Neural progenitor cell (in vitro differentiated cells): Measurements from ENCODE around the gene NELL2. TPM values are rescaled to one million over a fixed set of nuclear protein-coding genes. Genes with fewer than 3 reads are reported as not detected.

Experiments
- DNase-seq: peaks from one replicate; pipeline ENCODE4 v3.0.0-alpha.2; 2016; ENCODE audit warnings: low spot score
- H2AFZ ChIP-seq: fragments of 200-600 bp; sonication (generic); replicated peaks from 2 replicates; pipeline ENCODE4 v1.6.1; 2016; ENCODE audit warnings: antibody characterized with exemption
- H3F3A ChIP-seq: fragments of 200-600 bp; sonication (generic); 2 replicates; pipeline ENCODE4 v1.6.1; 2016; ENCODE audit warnings: antibody characterized with exemption, low read depth
- H3K27ac ChIP-seq: fragments of 200-600 bp; sonication (generic); 2 replicates; pipeline ENCODE4 v1.5.1; 2016; ENCODE audit warnings: mild to moderate bottlenecking
- H3K27me3 ChIP-seq: fragments of 200-600 bp; sonication (generic); 2 replicates; pipeline ENCODE4 v1.6.1; 2016; ENCODE audit warnings: mild to moderate bottlenecking, moderate library complexity
- H3K36me3 ChIP-seq: fragments of 200-600 bp; sonication (generic); 2 replicates; pipeline ENCODE4 v1.5.1; 2016
- H3K4me1 ChIP-seq: fragments of 200-600 bp; sonication (generic); 2 replicates; pipeline ENCODE4 v1.6.1; 2016; ENCODE audit warnings: mixed run types
- H3K4me2 ChIP-seq: fragments of 200-600 bp; sonication (generic); 2 replicates; pipeline ENCODE4 v1.6.1; 2016
- H3K4me3 ChIP-seq: fragments of 200-600 bp; sonication (generic); 2 replicates; pipeline ENCODE4 v1.5.1; 2016
- H3K79me2 ChIP-seq: fragments of 200-600 bp; sonication (generic); 2 replicates; pipeline ENCODE4 v1.6.1; 2016; ENCODE audit warnings: low read depth
- H3K9ac ChIP-seq: fragments of 200-600 bp; sonication (generic); 2 replicates; pipeline ENCODE4 v1.6.1; 2016
- H3K9me3 ChIP-seq: fragments of 200-600 bp; sonication (generic); 2 replicates; pipeline ENCODE4 v1.5.1; 2016; ENCODE audit warnings: low read depth
- H4K20me1 ChIP-seq: fragments of 200-600 bp; sonication (generic); 2 replicates; pipeline ENCODE4 v1.6.1; 2016; ENCODE audit warnings: low read depth
- H3K27ac Mint-ChIP-seq: 3 replicates; pipeline ENCODE4 v1.8.0; 2021; ENCODE audit warnings: mixed read lengths
- H3K27me3 Mint-ChIP-seq: 2 replicates; pipeline ENCODE4 v1.8.0; 2022; ENCODE audit warnings: low read depth, mild to moderate bottlenecking, inconsistent platforms, moderate library complexity, mixed read lengths; ENCODE audit not compliant: insufficient read depth
- H3K36me3 Mint-ChIP-seq: 3 replicates; pipeline ENCODE4 v1.8.0; 2021; ENCODE audit warnings: mixed read lengths
- H3K4me1 Mint-ChIP-seq: 3 replicates; pipeline ENCODE4 v1.8.0; 2021; ENCODE audit warnings: mixed read lengths
- H3K4me3 Mint-ChIP-seq: 3 replicates; pipeline ENCODE4 v1.8.0; 2021; ENCODE audit warnings: mild to moderate bottlenecking, moderate library complexity, mixed read lengths
- H3K9me3 Mint-ChIP-seq: 3 replicates; pipeline ENCODE4 v1.8.0; 2020; ENCODE audit warnings: mixed read lengths
- EZH2 ChIP-seq: fragments of 200-600 bp; sonication (generic); IDR thresholded peaks from 2 replicates; pipeline ENCODE4 v1.6.1; 2017; ENCODE audit warnings: antibody characterized with exemption, mild to moderate bottlenecking, moderate library complexity
- EZH2phosphoT487 ChIP-seq: fragments of 200-600 bp; sonication (generic); IDR thresholded peaks from 2 replicates; pipeline ENCODE4 v1.6.1; 2017; ENCODE audit warnings: antibody characterized with exemption
- total RNA-seq: library from RNA; depleted of rRNA; stranded (reverse); fragments of >200 nt; gene quantifications from 2 replicates; pipeline ENCODE4 v1.2.3, GENCODE V29; 2015; ENCODE audit warnings: low replicate concordance
- TF ChIP-seq, protein P1 (sequence below): fragments of 200-600 bp; sonication (generic); IDR thresholded peaks from 2 replicates; pipeline ENCODE4 v1.5.1; 2017; ENCODE audit warnings: antibody characterized with exemption, mild to moderate bottlenecking

NELL2 gene
- total RNA-seq, 1 donor from 2014 or later, result 398 TPM

DNA sequence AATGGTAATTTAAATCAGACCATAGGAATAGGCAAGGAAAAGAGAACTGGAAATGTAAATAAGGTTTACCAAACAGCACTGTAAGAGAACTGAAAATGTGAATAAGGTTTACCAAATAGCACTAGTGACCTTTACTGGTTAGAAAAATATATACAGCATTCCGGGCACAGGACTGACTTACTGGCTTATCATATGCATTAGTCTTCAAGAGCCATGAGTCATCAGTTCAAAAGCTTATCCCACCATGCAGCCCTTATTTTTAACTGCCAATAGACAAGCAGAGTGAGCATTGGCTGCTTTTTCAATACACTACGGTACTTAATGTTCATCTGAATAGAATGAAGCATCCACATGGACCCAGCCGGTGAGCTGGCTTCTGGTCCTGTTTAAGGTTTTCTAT, 13.0 kb upstream of the NELL2 start:
- Histone ChIP-seq H3K79me2 (no peaks in the 10 kb centered on the region), H3K36me3 (no peaks in the 10 kb centered on the region), H4K20me1 (no peaks in the 10 kb centered on the region), H3K4me1 (no peaks in the 10 kb centered on the region), H3F3A (no peaks in the 10 kb centered on the region), H3K27me3 (no peaks in the 10 kb centered on the region), H2AFZ (no peak overlapping the region), H3K9me3 (no peaks in the 10 kb centered on the region), H3K4me2 (no peak overlapping the region), H3K4me3 (no peak overlapping the region), H3K27ac (no peak overlapping the region), H3K9ac (no peak overlapping the region)
- H3K4me3 Mint-ChIP-seq, result no peak overlapping the region
- H3K27me3 Mint-ChIP-seq, result no peaks in the 10 kb centered on the region
- peaks cover 7% of the 10 kb centered on the region for H3K4me1 Mint-ChIP-seq
- peaks cover 2% of the 10 kb centered on the region for H3K9me3 Mint-ChIP-seq
- no peak overlapping the region for H3K27ac Mint-ChIP-seq
- H3K36me3 Mint-ChIP-seq, result peaks cover 2% of the 10 kb centered on the region
- TF ChIP-seq EZH2phosphoT487 (no peak), EZH2 (no peak)
- TF ChIP-seq, protein P1, sequence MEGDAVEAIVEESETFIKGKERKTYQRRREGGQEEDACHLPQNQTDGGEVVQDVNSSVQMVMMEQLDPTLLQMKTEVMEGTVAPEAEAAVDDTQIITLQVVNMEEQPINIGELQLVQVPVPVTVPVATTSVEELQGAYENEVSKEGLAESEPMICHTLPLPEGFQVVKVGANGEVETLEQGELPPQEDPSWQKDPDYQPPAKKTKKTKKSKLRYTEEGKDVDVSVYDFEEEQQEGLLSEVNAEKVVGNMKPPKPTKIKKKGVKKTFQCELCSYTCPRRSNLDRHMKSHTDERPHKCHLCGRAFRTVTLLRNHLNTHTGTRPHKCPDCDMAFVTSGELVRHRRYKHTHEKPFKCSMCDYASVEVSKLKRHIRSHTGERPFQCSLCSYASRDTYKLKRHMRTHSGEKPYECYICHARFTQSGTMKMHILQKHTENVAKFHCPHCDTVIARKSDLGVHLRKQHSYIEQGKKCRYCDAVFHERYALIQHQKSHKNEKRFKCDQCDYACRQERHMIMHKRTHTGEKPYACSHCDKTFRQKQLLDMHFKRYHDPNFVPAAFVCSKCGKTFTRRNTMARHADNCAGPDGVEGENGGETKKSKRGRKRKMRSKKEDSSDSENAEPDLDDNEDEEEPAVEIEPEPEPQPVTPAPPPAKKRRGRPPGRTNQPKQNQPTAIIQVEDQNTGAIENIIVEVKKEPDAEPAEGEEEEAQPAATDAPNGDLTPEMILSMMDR, result no peak
- no peak for DNase-seq

DNA sequence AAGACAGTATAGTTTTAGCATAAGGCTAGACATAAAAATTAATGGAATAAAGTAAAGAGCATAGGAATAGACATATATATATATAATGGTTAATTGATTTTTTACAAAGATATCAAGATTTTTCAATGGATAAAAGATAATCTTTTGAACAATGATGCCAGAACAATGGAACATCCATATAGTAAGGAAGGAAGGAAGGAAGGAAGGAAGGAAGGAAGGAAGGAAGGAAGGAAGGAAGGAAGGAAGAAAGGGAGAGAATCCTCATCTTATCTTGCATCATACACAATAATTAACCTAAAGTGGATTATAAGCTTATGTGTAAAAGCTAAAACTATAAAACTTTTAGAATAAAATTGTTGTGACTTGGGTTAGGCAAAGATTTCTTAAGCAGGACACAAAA, 9.8 kb upstream of the NELL2 start:
- peaks cover 7% of the 10 kb centered on the region for H3K4me1 Mint-ChIP-seq
- no peak overlapping the region for H3K9ac ChIP-seq
- H3F3A ChIP-seq, result no peaks in the 10 kb centered on the region
- no peak overlapping the region for H2AFZ ChIP-seq
- no peak overlapping the region for H3K27ac ChIP-seq
- no peak overlapping the region for H3K27ac Mint-ChIP-seq
- H3K4me3 Mint-ChIP-seq, result no peak overlapping the region
- no peak for DNase-seq
- H3K9me3 ChIP-seq, result peaks cover 9% of the 10 kb centered on the region
- H3K36me3 Mint-ChIP-seq, result no peaks in the 10 kb centered on the region
- no peaks in the 10 kb centered on the region for H4K20me1 ChIP-seq
- H3K9me3 Mint-ChIP-seq, result peaks cover 5% of the 10 kb centered on the region
- no peaks in the 10 kb centered on the region for H3K27me3 Mint-ChIP-seq
- TF ChIP-seq, protein P1, result no peak
- TF ChIP-seq EZH2phosphoT487 (no peak), EZH2 (no peak)
- no peaks in the 10 kb centered on the region for H3K4me1 ChIP-seq
- H3K79me2 ChIP-seq, result no peaks in the 10 kb centered on the region
- no peaks in the 10 kb centered on the region for H3K27me3 ChIP-seq
- no peaks in the 10 kb centered on the region for H3K36me3 ChIP-seq
- H3K4me2 ChIP-seq, result no peak overlapping the region
- H3K4me3 ChIP-seq, result no peak overlapping the region

DNA sequence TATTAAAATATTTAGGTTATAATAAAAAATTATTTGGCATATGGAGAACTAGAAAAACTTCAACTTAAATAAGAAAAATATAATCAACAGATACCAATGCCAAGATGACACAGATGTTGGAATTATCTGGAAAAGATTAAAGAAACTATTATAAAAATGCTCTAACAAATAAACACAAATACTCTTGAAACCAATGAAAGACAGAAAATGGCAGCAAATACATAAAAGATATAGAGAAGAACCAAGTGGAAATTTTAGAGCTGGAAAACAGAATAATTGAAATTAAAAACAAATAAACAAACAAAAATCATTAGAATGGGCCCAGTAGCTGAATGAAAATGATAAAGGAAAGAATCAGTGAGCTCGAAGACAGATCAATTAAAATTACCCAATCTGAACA, 5.1 kb upstream of the NELL2 start:
- no peak for DNase-seq
- Histone ChIP-seq H3K4me1 (peaks cover 4% of the 10 kb centered on the region), H3K36me3 (no peaks in the 10 kb centered on the region), H3K27ac (no peak overlapping the region), H3F3A (peaks cover 14% of the 10 kb centered on the region), H3K9ac (no peak overlapping the region), H3K9me3 (peaks cover 9% of the 10 kb centered on the region), H3K27me3 (peaks cover 14% of the 10 kb centered on the region), H4K20me1 (no peaks in the 10 kb centered on the region), H3K4me2 (no peak overlapping the region), H3K4me3 (no peak overlapping the region), H2AFZ (no peak overlapping the region), H3K79me2 (no peaks in the 10 kb centered on the region)
- no peak for TF ChIP-seq EZH2phosphoT487
- no peak for TF ChIP-seq EZH2
- TF ChIP-seq, protein P1, result no peak
- H3K27ac Mint-ChIP-seq, result no peak overlapping the region
- peaks cover 3% of the 10 kb centered on the region for H3K4me1 Mint-ChIP-seq
- H3K9me3 Mint-ChIP-seq, result peaks cover 19% of the 10 kb centered on the region
- H3K27me3 Mint-ChIP-seq, result peaks cover 2% of the 10 kb centered on the region
- H3K4me3 Mint-ChIP-seq, result no peak overlapping the region
- H3K36me3 Mint-ChIP-seq, result no peaks in the 10 kb centered on the region
